22Rv1 (cell line): Measurements from ENCODE around the gene KITLG.

ENCODE experiments used
- ZFX ChIP-seq: fragments of 450-650 bp; IDR thresholded peaks from 2 replicates; pipeline ENCODE4 v1.6.1; 2017; ENCODE audit warnings: antibody characterized with exemption, borderline replicate concordance
- TF ChIP-seq, protein P1 (sequence below): fragments of 450-650 bp; IDR thresholded peaks from 2 replicates; pipeline ENCODE4 v1.5.1; 2017; ENCODE audit warnings: mild to moderate bottlenecking

GRCh38 chr12:88559772-88560171 lies 20.5 kb downstream of the KITLG start:
- TF ChIP-seq, protein P1, sequence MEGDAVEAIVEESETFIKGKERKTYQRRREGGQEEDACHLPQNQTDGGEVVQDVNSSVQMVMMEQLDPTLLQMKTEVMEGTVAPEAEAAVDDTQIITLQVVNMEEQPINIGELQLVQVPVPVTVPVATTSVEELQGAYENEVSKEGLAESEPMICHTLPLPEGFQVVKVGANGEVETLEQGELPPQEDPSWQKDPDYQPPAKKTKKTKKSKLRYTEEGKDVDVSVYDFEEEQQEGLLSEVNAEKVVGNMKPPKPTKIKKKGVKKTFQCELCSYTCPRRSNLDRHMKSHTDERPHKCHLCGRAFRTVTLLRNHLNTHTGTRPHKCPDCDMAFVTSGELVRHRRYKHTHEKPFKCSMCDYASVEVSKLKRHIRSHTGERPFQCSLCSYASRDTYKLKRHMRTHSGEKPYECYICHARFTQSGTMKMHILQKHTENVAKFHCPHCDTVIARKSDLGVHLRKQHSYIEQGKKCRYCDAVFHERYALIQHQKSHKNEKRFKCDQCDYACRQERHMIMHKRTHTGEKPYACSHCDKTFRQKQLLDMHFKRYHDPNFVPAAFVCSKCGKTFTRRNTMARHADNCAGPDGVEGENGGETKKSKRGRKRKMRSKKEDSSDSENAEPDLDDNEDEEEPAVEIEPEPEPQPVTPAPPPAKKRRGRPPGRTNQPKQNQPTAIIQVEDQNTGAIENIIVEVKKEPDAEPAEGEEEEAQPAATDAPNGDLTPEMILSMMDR = no peak
- no peak for TF ChIP-seq ZFX
